DND-41 (cell line): Measurements from ENCODE around the gene TAS2R3.
"Not testable (repeated sequence)": the region's sequence is repeated elsewhere in the genome, so short reads cannot be mapped to it uniquely, and the experiment has no call there.

Source experiments
- ATAC-seq: fragments of 200-7000 bp; cut with Tn5 transposase; 3 replicates; pipeline ENCODE4 v1.9.1; 2021; ENCODE audit warnings: low read depth; ENCODE audit not compliant: insufficient read depth
- DNase-seq: peaks from one replicate; pipeline ENCODE4 v3.0.0-alpha.2; 2020
- H2AFZ ChIP-seq: 2 replicates; pipeline ENCODE4 v1.6.0; 2012; ENCODE audit warnings: low read depth, low read length
- H3K27ac ChIP-seq: 2 replicates; pipeline ENCODE4 v1.5.1; 2012; ENCODE audit warnings: low read length, inconsistent platforms
- H3K27me3 ChIP-seq: fragments of 200-600 bp; sonication (generic); 2 replicates; pipeline ENCODE4 v1.6.0; 2012; ENCODE audit warnings: low read length, mild to moderate bottlenecking, inconsistent platforms; ENCODE audit not compliant: insufficient read depth, poor library complexity
- H3K36me3 ChIP-seq: 2 replicates; pipeline ENCODE4 v1.5.1; 2012; ENCODE audit warnings: low read length, inconsistent platforms; ENCODE audit not compliant: insufficient read depth
- H3K4me1 ChIP-seq: 2 replicates; pipeline ENCODE4 v1.5.1; 2012; ENCODE audit warnings: mild to moderate bottlenecking, low read length; ENCODE audit not compliant: insufficient read depth
- H3K4me2 ChIP-seq: 2 replicates; pipeline ENCODE4 v1.6.0; 2012; ENCODE audit warnings: mild to moderate bottlenecking, moderate library complexity, low read length, inconsistent platforms; ENCODE audit not compliant: insufficient read depth
- H3K4me3 ChIP-seq, 2 experiments: fragments of 200-600 bp in 1 of 2; shearing (Covaris generic) in 1 of 2; 2 replicates each; pipeline ENCODE4 v1.5.1; 2012 to 2016; ENCODE audit warnings: inconsistent platforms in 2 of 2, low read length in 2 of 2, mild to moderate bottlenecking in 2 of 2, low read depth in 1 of 2, moderate library complexity in 1 of 2
- H3K79me2 ChIP-seq: 2 replicates; pipeline ENCODE4 v1.6.0; 2012; ENCODE audit warnings: low read length, inconsistent platforms; ENCODE audit not compliant: insufficient read depth
- H3K9ac ChIP-seq: 2 replicates; pipeline ENCODE4 v1.6.0; 2012; ENCODE audit warnings: low read depth, mild to moderate bottlenecking, inconsistent platforms, low read length, moderate library complexity
- H3K9me3 ChIP-seq: 2 replicates; pipeline ENCODE4 v1.5.1; 2012; ENCODE audit warnings: low read length, moderate library complexity, mild to moderate bottlenecking, inconsistent platforms; ENCODE audit not compliant: insufficient read depth, severe bottlenecking
- H4K20me1 ChIP-seq: 2 replicates; pipeline ENCODE4 v1.6.0; 2012; ENCODE audit warnings: low read length; ENCODE audit not compliant: insufficient read depth
- EZH2 ChIP-seq: IDR thresholded peaks from 3 replicates; pipeline ENCODE4 v1.6.1; 2012; ENCODE audit warnings: borderline replicate concordance, low read depth, mild to moderate bottlenecking, moderate library complexity, low read length, inconsistent platforms; ENCODE audit not compliant: severe bottlenecking
- TF ChIP-seq, protein P1 (sequence below): IDR thresholded peaks from 2 replicates; pipeline ENCODE4 v1.5.1; 2012; ENCODE audit warnings: borderline replicate concordance, low read length, moderate library complexity, mild to moderate bottlenecking; ENCODE audit not compliant: poor library complexity, severe bottlenecking; ENCODE audit errors: extremely low read depth

The TAS2R3 gene

DNA sequence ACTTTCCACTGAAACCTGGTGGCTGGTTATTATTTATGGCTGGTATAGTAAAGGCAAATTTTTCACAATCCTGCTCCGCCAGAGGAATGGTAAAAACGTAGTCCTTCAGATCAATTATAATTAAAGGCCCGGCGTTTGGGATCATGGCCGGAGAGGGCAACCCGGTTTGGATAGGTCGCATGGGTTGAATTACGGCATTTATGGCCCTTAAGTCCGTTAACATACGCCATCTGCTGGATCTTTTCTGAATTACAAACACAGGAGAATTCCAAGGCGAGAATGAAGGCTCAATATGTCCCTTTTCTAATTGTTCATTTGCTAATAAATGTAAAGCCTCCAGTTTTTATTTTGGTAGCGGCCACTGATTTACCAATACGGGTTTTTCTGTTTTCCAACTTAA lies 11.3 kb upstream of the TAS2R3 start:
- Histone ChIP-seq H3K4me1 (no peaks in the 10 kb centered on the region), H3K27me3 (no peaks in the 10 kb centered on the region), H3K36me3 (peaks cover 94% of the 10 kb centered on the region), H4K20me1 (peaks cover 2% of the 10 kb centered on the region; the same call in 1 of the 2 replicates), H3K4me3 (no peak overlapping the region), H3K27ac (no peak overlapping the region), H3K79me2 (no peaks in the 10 kb centered on the region), H3K9ac (no peak overlapping the region), H3K4me2 (no peak overlapping the region), H3K9me3 (peaks cover 26% of the 10 kb centered on the region), H2AFZ (no peak overlapping the region)
- DNase-seq, result no peak
- ATAC-seq, result no peak
- TF ChIP-seq, protein P1, sequence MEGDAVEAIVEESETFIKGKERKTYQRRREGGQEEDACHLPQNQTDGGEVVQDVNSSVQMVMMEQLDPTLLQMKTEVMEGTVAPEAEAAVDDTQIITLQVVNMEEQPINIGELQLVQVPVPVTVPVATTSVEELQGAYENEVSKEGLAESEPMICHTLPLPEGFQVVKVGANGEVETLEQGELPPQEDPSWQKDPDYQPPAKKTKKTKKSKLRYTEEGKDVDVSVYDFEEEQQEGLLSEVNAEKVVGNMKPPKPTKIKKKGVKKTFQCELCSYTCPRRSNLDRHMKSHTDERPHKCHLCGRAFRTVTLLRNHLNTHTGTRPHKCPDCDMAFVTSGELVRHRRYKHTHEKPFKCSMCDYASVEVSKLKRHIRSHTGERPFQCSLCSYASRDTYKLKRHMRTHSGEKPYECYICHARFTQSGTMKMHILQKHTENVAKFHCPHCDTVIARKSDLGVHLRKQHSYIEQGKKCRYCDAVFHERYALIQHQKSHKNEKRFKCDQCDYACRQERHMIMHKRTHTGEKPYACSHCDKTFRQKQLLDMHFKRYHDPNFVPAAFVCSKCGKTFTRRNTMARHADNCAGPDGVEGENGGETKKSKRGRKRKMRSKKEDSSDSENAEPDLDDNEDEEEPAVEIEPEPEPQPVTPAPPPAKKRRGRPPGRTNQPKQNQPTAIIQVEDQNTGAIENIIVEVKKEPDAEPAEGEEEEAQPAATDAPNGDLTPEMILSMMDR, result peak; percentile 49
- no peak for TF ChIP-seq EZH2

DNA sequence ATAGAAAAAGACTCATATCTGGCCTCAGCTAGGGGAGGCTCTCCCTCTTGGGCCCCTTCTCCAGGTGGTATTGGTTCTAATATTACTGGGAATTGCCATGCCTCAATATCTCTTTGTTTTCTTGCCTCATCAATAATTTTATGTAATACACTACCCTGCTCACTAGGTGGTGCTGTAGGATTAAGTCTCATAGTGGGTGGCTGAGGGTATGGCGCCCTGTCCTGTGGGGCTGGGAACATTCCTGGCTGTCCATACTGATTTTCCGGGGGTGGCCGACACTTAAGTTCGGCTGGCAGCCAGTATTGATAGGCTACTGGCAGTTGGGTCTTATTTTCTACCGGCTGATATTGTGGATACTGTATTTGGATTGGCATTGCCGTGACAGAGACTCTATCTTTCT lies 9.0 kb upstream of the TAS2R3 start:
- DNase-seq, result no peak
- ATAC-seq, result peak; percentile 64; the same call in 2 of the 3 replicates
- no peak overlapping the region for H3K4me3 ChIP-seq
- H3K36me3 ChIP-seq, result peaks cover 86% of the 10 kb centered on the region
- H3K4me2 ChIP-seq, result no peak overlapping the region
- no peak overlapping the region for H3K9ac ChIP-seq
- no peak for TF ChIP-seq EZH2
- TF ChIP-seq, protein P1, result peak; percentile 64
- H3K9me3 ChIP-seq, result peaks cover 23% of the 10 kb centered on the region
- no peak overlapping the region for H2AFZ ChIP-seq
- H4K20me1 ChIP-seq, result peaks cover 2% of the 10 kb centered on the region; the same call in 1 of the 2 replicates
- no peaks in the 10 kb centered on the region for H3K79me2 ChIP-seq
- H3K27me3 ChIP-seq, result no peaks in the 10 kb centered on the region
- H3K27ac ChIP-seq, result no peak overlapping the region
- H3K4me1 ChIP-seq, result no peaks in the 10 kb centered on the region

DNA sequence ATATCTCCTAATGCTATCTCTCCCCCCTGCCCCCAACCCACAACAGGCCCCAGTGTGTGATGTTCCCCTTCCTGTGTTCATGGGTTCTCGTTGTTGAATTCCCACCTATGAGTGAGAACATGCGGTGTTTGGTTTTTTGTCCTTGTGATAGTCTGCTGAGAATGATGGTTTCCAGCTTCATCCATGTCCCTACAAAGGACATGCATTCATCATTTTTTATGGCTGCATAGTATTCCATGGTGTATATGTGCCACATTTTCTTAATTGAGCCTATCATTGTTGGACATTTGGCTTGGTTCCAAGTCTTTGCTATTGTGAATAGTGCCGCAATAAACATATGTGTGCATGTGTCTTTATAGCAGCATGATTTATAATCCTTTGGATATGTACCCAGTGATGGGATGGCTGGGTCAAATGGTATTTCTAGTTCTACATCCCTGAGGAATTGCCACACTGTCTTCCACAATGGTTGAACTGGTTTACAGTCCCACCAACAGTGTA lies 6.2 kb downstream of the TAS2R3 start:
- H3K79me2 ChIP-seq, H3K9ac ChIP-seq, H3K4me2 ChIP-seq, H3K27me3 ChIP-seq, H3K4me3 ChIP-seq, ATAC-seq, H3K9me3 ChIP-seq, H2AFZ ChIP-seq, H4K20me1 ChIP-seq, H3K36me3 ChIP-seq, DNase-seq, H3K4me1 ChIP-seq, H3K27ac ChIP-seq: not testable (repeated sequence)

DNA sequence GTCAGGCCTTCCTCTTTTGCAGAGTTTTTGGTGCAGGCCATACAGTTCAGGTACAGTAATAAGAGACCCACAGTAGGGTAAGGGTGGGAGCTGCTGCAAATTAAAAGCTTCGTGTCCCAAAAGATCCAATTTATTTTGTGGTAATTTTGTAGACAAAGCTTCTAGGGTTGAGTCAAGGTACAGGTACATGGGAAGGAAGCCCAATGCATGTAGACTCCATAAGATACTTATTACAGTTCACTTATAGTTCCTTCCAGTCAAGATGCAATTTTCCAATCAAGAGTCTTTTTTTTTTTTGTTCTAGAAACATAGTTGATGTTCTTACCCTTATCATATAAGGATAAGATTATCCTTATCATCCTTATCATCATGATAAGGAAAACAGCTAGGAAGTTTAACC lies 12.5 kb downstream of the TAS2R3 start, which contains the start of gene TAS2R4:
Gene TAS2R4 (plus strand): TSS at position 301 of the 400 bp plus-strand sequence. CDS start 1,815 bp downstream, outside the sequence.
- Histone ChIP-seq H3K4me2 (no peak within 1 kb of the TSS), H3K27me3 (no peaks in the 10 kb centered on the region), H2AFZ (no peak within 1 kb of the TSS), H3K9ac (no peak within 1 kb of the TSS), H3K9me3 (peaks cover 5% of the 10 kb centered on the region), H4K20me1 (no peaks in the 10 kb centered on the region), H3K79me2 (no peaks in the 10 kb centered on the region), H3K27ac (no peak within 1 kb of the TSS), H3K4me3 (no peak within 1 kb of the TSS), H3K4me1 (no peaks in the 10 kb centered on the region), H3K36me3 (peaks cover 24% of the 10 kb centered on the region)
- no peak for ATAC-seq
- no peak for DNase-seq
- TF ChIP-seq EZH2, result no peak
